Astrocyte (in vitro differentiated cells and primary cell): ENCODE results near the gene CALY. TPM values are rescaled to one million over a fixed set of nuclear protein-coding genes. Genes with fewer than 3 reads are reported as not detected.

Experiments
- DNase-seq: peaks from one replicate; pipeline ENCODE4 v3.0.0-alpha.2; 2010; ENCODE audit warnings: low read depth
- FAIRE-seq: peaks from 2 replicates; lab custom pipeline; 2011; peaks lifted over from hg19 to GRCh38; lab: Jason Lieb, UNC
- H2AFZ ChIP-seq: 2 replicates; pipeline ENCODE4 v1.6.0; 2012; ENCODE audit warnings: low read depth, low read length, inconsistent platforms
- H3K27ac ChIP-seq: 2 replicates; pipeline ENCODE4 v1.5.1; 2011; ENCODE audit warnings: low read depth, low read length, inconsistent platforms
- H3K27me3 ChIP-seq: 2 replicates; pipeline ENCODE4 v1.6.0; 2011; ENCODE audit warnings: low read length, inconsistent platforms; ENCODE audit not compliant: insufficient read depth
- H3K36me3 ChIP-seq: 2 replicates; pipeline ENCODE4 v1.5.1; 2011; ENCODE audit warnings: low read length, inconsistent platforms; ENCODE audit not compliant: insufficient read depth
- H3K4me1 ChIP-seq: 2 replicates; pipeline ENCODE4 v1.5.1; 2011; ENCODE audit warnings: low read length, inconsistent platforms; ENCODE audit not compliant: insufficient read depth
- H3K4me2 ChIP-seq: 2 replicates; pipeline ENCODE4 v1.6.0; 2012; ENCODE audit warnings: low read length, inconsistent platforms
- H3K4me3 ChIP-seq: 2 replicates; pipeline ENCODE4 v1.5.1; 2011; ENCODE audit warnings: low read depth, mild to moderate bottlenecking, low read length, inconsistent platforms; ENCODE audit not compliant: insufficient read depth
- H3K79me2 ChIP-seq: 2 replicates; pipeline ENCODE4 v1.6.0; 2012; ENCODE audit warnings: mild to moderate bottlenecking, low read length, inconsistent platforms; ENCODE audit not compliant: insufficient read depth
- H3K9ac ChIP-seq: 2 replicates; pipeline ENCODE4 v1.6.0; 2012; ENCODE audit warnings: mild to moderate bottlenecking, low read length, inconsistent platforms
- H3K9me3 ChIP-seq: 2 replicates; pipeline ENCODE4 v1.5.1; 2012; ENCODE audit warnings: low read depth, mild to moderate bottlenecking, low read length, inconsistent platforms; ENCODE audit not compliant: insufficient read depth
- H4K20me1 ChIP-seq: 2 replicates; pipeline ENCODE4 v1.6.0; 2012; ENCODE audit warnings: low read length, inconsistent platforms; ENCODE audit not compliant: insufficient read depth
- H3K27ac Mint-ChIP-seq: one replicate; pipeline ENCODE4 v1.8.0; 2021; ENCODE audit warnings: mild to moderate bottlenecking, mixed read lengths; ENCODE audit not compliant: unreplicated experiment
- H3K27me3 Mint-ChIP-seq: one replicate; pipeline ENCODE4 v1.8.0; 2021; ENCODE audit warnings: low read depth, mixed read lengths; ENCODE audit not compliant: unreplicated experiment
- H3K36me3 Mint-ChIP-seq: one replicate; pipeline ENCODE4 v1.8.0; 2021; ENCODE audit warnings: low read depth, mixed read lengths; ENCODE audit not compliant: unreplicated experiment
- H3K4me1 Mint-ChIP-seq: one replicate; pipeline ENCODE4 v1.8.0; 2021; ENCODE audit warnings: low read depth, mixed read lengths; ENCODE audit not compliant: unreplicated experiment
- H3K4me3 Mint-ChIP-seq: one replicate; pipeline ENCODE4 v1.8.0; 2021; ENCODE audit warnings: mild to moderate bottlenecking, moderate library complexity, mixed read lengths; ENCODE audit not compliant: unreplicated experiment
- H3K9me3 Mint-ChIP-seq: one replicate; pipeline ENCODE4 v1.8.0; 2021; ENCODE audit warnings: mild to moderate bottlenecking, mixed read lengths; ENCODE audit not compliant: unreplicated experiment
- CTCF ChIP-seq: IDR thresholded peaks from 2 replicates; pipeline ENCODE4 v1.5.1; 2011; ENCODE audit warnings: low read depth, mild to moderate bottlenecking, inconsistent platforms, low read length, moderate library complexity; ENCODE audit not compliant: insufficient read depth
- EZH2 ChIP-seq: IDR thresholded peaks from 2 replicates; pipeline ENCODE4 v1.6.1; 2012; ENCODE audit warnings: mild to moderate bottlenecking, low read length, inconsistent platforms; ENCODE audit not compliant: insufficient read depth
- total RNA-seq: library from RNA; stranded (reverse); gene quantifications from 2 replicates; pipeline ENCODE4 v1.2.1, GENCODE V29; 2021

Gene CALY
- total RNA-seq, 1 donor from 2014 or later: 1.1 TPM

- DNase-seq (peak; percentile 42), FAIRE-seq (no peak)
- no peaks in the 10 kb centered on the region for H3K36me3 Mint-ChIP-seq
- H3K4me3 ChIP-seq: no peak overlapping the region
- H3K4me1 ChIP-seq: peaks cover 30% of the 10 kb centered on the region
- no peaks in the 10 kb centered on the region for H4K20me1 ChIP-seq
- H3K9me3 ChIP-seq: no peaks in the 10 kb centered on the region
- TF ChIP-seq CTCF (no peak), EZH2 (no peak)
- H2AFZ ChIP-seq: no peak overlapping the region
- peaks cover 22% of the 10 kb centered on the region for H3K27me3 ChIP-seq
- H3K4me3 Mint-ChIP-seq: no peak overlapping the region
- H3K79me2 ChIP-seq: no peaks in the 10 kb centered on the region
- peak overlapping the region; percentile 41 for H3K27ac Mint-ChIP-seq
- peak overlapping the region; percentile 21 for H3K4me2 ChIP-seq
- peaks cover 36% of the 10 kb centered on the region for H3K27me3 Mint-ChIP-seq
- no peaks in the 10 kb centered on the region for H3K36me3 ChIP-seq
- no peaks in the 10 kb centered on the region for H3K9me3 Mint-ChIP-seq
- H3K27ac ChIP-seq: no peak overlapping the region
- no peak overlapping the region for H3K9ac ChIP-seq
- peaks cover 7% of the 10 kb centered on the region for H3K4me1 Mint-ChIP-seq
Observed at GRCh38 chr10:133326745-133327650, 9.7 kb downstream of the CALY start.

GRCh38 chr10:133326223-133326551, 10.5 kb downstream of the CALY start:
- Histone ChIP-seq H3K4me3 (no peak overlapping the region), H3K4me2 (peak overlapping the region; percentile 78), H3K9ac (no peak overlapping the region), H2AFZ (peak overlapping the region; percentile 75), H3K4me1 (peaks cover 30% of the 10 kb centered on the region), H3K27ac (no peak overlapping the region), H4K20me1 (no peaks in the 10 kb centered on the region), H3K9me3 (no peaks in the 10 kb centered on the region), H3K27me3 (peaks cover 16% of the 10 kb centered on the region), H3K79me2 (no peaks in the 10 kb centered on the region), H3K36me3 (no peaks in the 10 kb centered on the region)
- TF ChIP-seq EZH2 (no peak), CTCF (no peak)
- Mint-ChIP-seq H3K4me1 (peaks cover 7% of the 10 kb centered on the region), H3K36me3 (no peaks in the 10 kb centered on the region), H3K27ac (no peak overlapping the region), H3K27me3 (peaks cover 29% of the 10 kb centered on the region), H3K9me3 (no peaks in the 10 kb centered on the region), H3K4me3 (no peak overlapping the region)
- no peak for FAIRE-seq
- DNase-seq: no peak
